ENCODE data around the gene GPC6.

The GPC6 gene

GRCh38 chr13:94305463-94305862 is 1078.9 kb downstream of the GPC6 start:
- DNase-seq: no peak
- Histone ChIP-seq H3K9me3 (replicated peaks; ENCODE audit: insufficient read depth, low read length) (no peaks in the 10 kb centered on the region), H3K36me3 (replicated peaks; ENCODE audit: insufficient read depth, low read length) (no peaks in the 10 kb centered on the region), H3F3A (ENCODE audit: insufficient read depth, low read length) (no peaks in the 10 kb centered on the region), H3K79me2 (ENCODE audit: low read length) (no peaks in the 10 kb centered on the region), H4K20me1 (ENCODE audit: insufficient read depth, low read length) (no peaks in the 10 kb centered on the region), H3K9me2 (replicated peaks; ENCODE audit: insufficient read depth, low read length) (no peaks in the 10 kb centered on the region), H3K4me1 (ENCODE audit: low read length) (no peaks in the 10 kb centered on the region), H2AFZ (ENCODE audit: low read length) (no peak overlapping the region), H3K4me3 (ENCODE audit: low read length) (no peak overlapping the region), H3K9ac (ENCODE audit: low read length) (no peak overlapping the region), H3K27me3 (replicated peaks; ENCODE audit: insufficient read depth, low read length) (no peaks in the 10 kb centered on the region), H3K4me2 (ENCODE audit: low read depth, low read length) (no peak overlapping the region), H3K27ac (ENCODE audit: low read length) (no peak overlapping the region)
- TF ChIP-seq CTCF (IDR thresholded peaks at IDR 0.05; ENCODE audit: low read length) (no peak), EZH2phosphoT487 (IDR thresholded peaks at IDR 0.05; ENCODE audit: low read length) (no peak), EZH2 (optimal IDR thresholded peaks at IDR 0.05; ENCODE audit: low read depth, low read length) (no peak)

- no peaks in the 10 kb centered on the region for H3K27me3 ChIP-seq (replicated peaks; ENCODE audit: insufficient read depth, low read length)
- TF ChIP-seq EZH2phosphoT487 (IDR thresholded peaks at IDR 0.05; ENCODE audit: low read length) (no peak), CTCF (IDR thresholded peaks at IDR 0.05; ENCODE audit: low read length) (no peak), EZH2 (optimal IDR thresholded peaks at IDR 0.05; ENCODE audit: low read depth, low read length) (no peak)
- no peak overlapping the region for H3K4me3 ChIP-seq (ENCODE audit: low read length)
- H3K9me2 ChIP-seq (replicated peaks; ENCODE audit: insufficient read depth, low read length): no peaks in the 10 kb centered on the region
- H3F3A ChIP-seq (ENCODE audit: insufficient read depth, low read length): no peaks in the 10 kb centered on the region
- no peaks in the 10 kb centered on the region for H4K20me1 ChIP-seq (ENCODE audit: insufficient read depth, low read length)
- no peak overlapping the region for H2AFZ ChIP-seq (ENCODE audit: low read length)
- H3K9me3 ChIP-seq (replicated peaks; ENCODE audit: insufficient read depth, low read length): no peaks in the 10 kb centered on the region
- H3K9ac ChIP-seq (ENCODE audit: low read length): no peak overlapping the region
- DNase-seq: no peak
- H3K4me2 ChIP-seq (ENCODE audit: low read depth, low read length): no peak overlapping the region
- H3K27ac ChIP-seq (ENCODE audit: low read length): no peak overlapping the region
- no peaks in the 10 kb centered on the region for H3K36me3 ChIP-seq (replicated peaks; ENCODE audit: insufficient read depth, low read length)
- no peaks in the 10 kb centered on the region for H3K79me2 ChIP-seq (ENCODE audit: low read length)
- no peaks in the 10 kb centered on the region for H3K4me1 ChIP-seq (ENCODE audit: low read length)
Observed at GRCh38 chr13:94305934-94306333, 1079.3 kb downstream of the GPC6 start.

GRCh38 chr13:94308832-94309231 is 1082.2 kb downstream of the GPC6 start:
- Histone ChIP-seq H3K9ac (ENCODE audit: low read length) (no peak overlapping the region), H4K20me1 (ENCODE audit: insufficient read depth, low read length) (no peaks in the 10 kb centered on the region)
- no peak for DNase-seq

More at GRCh38 chr13:94308832-94309231, 1082.2 kb downstream of the GPC6 start:
- Histone ChIP-seq H3K79me2 (ENCODE audit: low read length) (no peaks in the 10 kb centered on the region), H3K4me1 (ENCODE audit: low read length) (peaks cover 20% of the 10 kb centered on the region), H3K9me2 (replicated peaks; ENCODE audit: insufficient read depth, low read length) (no peaks in the 10 kb centered on the region), H3K36me3 (replicated peaks; ENCODE audit: insufficient read depth, low read length) (no peaks in the 10 kb centered on the region), H3K4me3 (ENCODE audit: low read length) (no peak overlapping the region), H3K27ac (ENCODE audit: low read length) (no peak overlapping the region), H3K27me3 (replicated peaks; ENCODE audit: insufficient read depth, low read length) (no peaks in the 10 kb centered on the region), H2AFZ (ENCODE audit: low read length) (no peak overlapping the region), H3K4me2 (ENCODE audit: low read depth, low read length) (no peak overlapping the region), H3K9me3 (replicated peaks; ENCODE audit: insufficient read depth, low read length) (no peaks in the 10 kb centered on the region), H3F3A (ENCODE audit: insufficient read depth, low read length) (peaks cover 16% of the 10 kb centered on the region)
- TF ChIP-seq CTCF (IDR thresholded peaks at IDR 0.05; ENCODE audit: low read length) (no peak), EZH2 (optimal IDR thresholded peaks at IDR 0.05; ENCODE audit: low read depth, low read length) (no peak), EZH2phosphoT487 (IDR thresholded peaks at IDR 0.05; ENCODE audit: low read length) (no peak)
